Fibroblast of lung (primary cell): ENCODE results near the gene TBATA. TPM values are rescaled to one million over a fixed set of nuclear protein-coding genes. Genes with fewer than 3 reads are reported as not detected.

Source experiments
- DNase-seq, 2 donors: peaks; one replicate each; pipeline versions ENCODE4 v3.0.0 to v3.0.0-alpha.2; 2010; ENCODE audit warnings: low read depth in 2 of 2
- H2AFZ ChIP-seq: 2 replicates; pipeline ENCODE4 v1.5.1; 2012; ENCODE audit warnings: low read length, control low read depth, inconsistent platforms
- H3K27ac ChIP-seq: 2 replicates; pipeline ENCODE4 v1.5.1; 2011; ENCODE audit warnings: low read length, control low read depth; ENCODE audit not compliant: insufficient read depth
- H3K27me3 ChIP-seq: 2 replicates; pipeline ENCODE4 v1.5.1; 2011; ENCODE audit warnings: mild to moderate bottlenecking, low read length; ENCODE audit not compliant: control insufficient read depth, insufficient read depth
- H3K36me3 ChIP-seq: 2 replicates; pipeline ENCODE4 v1.5.1; 2011; ENCODE audit warnings: low read length; ENCODE audit not compliant: control insufficient read depth, insufficient read depth
- H3K4me1 ChIP-seq: 2 replicates; pipeline ENCODE4 v1.5.1; 2011; ENCODE audit warnings: low read length; ENCODE audit not compliant: control insufficient read depth, insufficient read depth; ENCODE audit errors: extremely low read depth
- H3K4me2 ChIP-seq: 2 replicates; pipeline ENCODE4 v1.5.1; 2011; ENCODE audit warnings: low read length, control low read depth; ENCODE audit not compliant: insufficient read depth; ENCODE audit errors: extremely low read depth
- H3K4me3 ChIP-seq, 4 experiments: fragments of 200-600 bp in 1 of 4; sonication (generic) in 1 of 4; replicated peaks in 1 of 4; 2 replicates each; pipeline ENCODE4 v1.5.1; 2011 to 2016; ENCODE audit warnings: low read length in 4 of 4, low read depth in 3 of 4, mild to moderate bottlenecking in 3 of 4, control low read depth in 2 of 4, inconsistent platforms in 1 of 4, mixed read lengths in 1 of 4; ENCODE audit not compliant: insufficient read depth in 1 of 4; ENCODE audit errors: control extremely low read depth in 1 of 4
- H3K79me2 ChIP-seq: 2 replicates; pipeline ENCODE4 v1.5.1; 2012; ENCODE audit warnings: mild to moderate bottlenecking, low read length, inconsistent platforms; ENCODE audit not compliant: control insufficient read depth, insufficient read depth
- H3K9ac ChIP-seq: 2 replicates; pipeline ENCODE4 v1.5.1; 2011; ENCODE audit warnings: mild to moderate bottlenecking, low read length, control low read depth; ENCODE audit not compliant: insufficient read depth
- H3K9me3 ChIP-seq: 2 replicates; pipeline ENCODE4 v1.5.1; 2012; ENCODE audit warnings: low read depth, low read length; ENCODE audit not compliant: control insufficient read depth, insufficient read depth
- H4K20me1 ChIP-seq: 2 replicates; pipeline ENCODE4 v1.5.1; 2011; ENCODE audit warnings: low read length; ENCODE audit not compliant: control insufficient read depth, insufficient read depth; ENCODE audit errors: extremely low read depth
- CTCF ChIP-seq, 2 donors: IDR thresholded peaks in 1 of 2; conservative IDR thresholded peaks in 1 of 2; 1 replicate in 1 of 2; 2 replicates in 1 of 2; pipeline ENCODE4 v1.5.1; 2011 to 2012; ENCODE audit warnings: low read length in 2 of 2, control low read depth in 1 of 2, inconsistent platforms in 1 of 2, low read depth in 1 of 2, mild to moderate bottlenecking in 1 of 2
- EZH2 ChIP-seq: IDR thresholded peaks from 2 replicates; pipeline ENCODE4 v1.5.1; 2012; ENCODE audit warnings: low read length, control low read depth, mild to moderate bottlenecking; ENCODE audit errors: missing control alignments
- polyA plus RNA-seq, 2 donors: library from polyadenylated mRNA; depleted of rRNA in 1 of 2; stranded (reverse) in 1 of 2; unstranded in 1 of 2; fragments of >200 nt; gene quantifications; 2 replicates each; pipeline ENCODE4 v1.2.1, GENCODE V29; 2011 to 2012; ENCODE audit warnings: missing spikeins in 1 of 2
- total RNA-seq: library from RNA; depleted of rRNA; stranded (reverse); fragments of >200 nt; gene quantifications from 2 replicates; pipeline ENCODE4 v1.2.1, GENCODE V29; 2014

The TBATA gene
- total and polyA plus RNA-seq, 2 donors (not counting 1 experiment from before 2014, with no cell fraction given), result not detected

DNA sequence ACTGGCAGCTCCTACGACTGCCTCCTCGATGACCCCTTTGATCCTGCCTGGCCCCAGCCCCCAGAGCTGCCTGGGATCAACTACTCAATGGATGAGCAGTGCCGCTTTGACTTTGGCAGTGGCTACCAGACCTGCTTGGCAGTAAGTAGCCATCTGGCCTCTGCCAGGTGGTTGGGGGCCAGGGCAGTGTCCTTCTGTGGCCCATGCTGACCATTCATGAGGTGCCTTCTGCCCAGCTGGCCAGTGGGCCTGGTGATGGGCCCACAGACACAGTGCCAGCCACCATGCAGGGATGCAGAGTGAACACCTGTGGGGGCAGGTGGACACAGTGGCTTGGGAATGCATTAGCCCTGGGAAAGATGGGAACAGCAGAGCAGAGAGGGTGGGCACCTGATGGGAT lies 50.0 kb downstream of the TBATA start:
- Histone ChIP-seq H3K9me3 (no peaks in the 10 kb centered on the region), H3K36me3 (no peaks in the 10 kb centered on the region), H3K4me1 (no peaks in the 10 kb centered on the region), H3K4me3 (no peak overlapping the region), H3K79me2 (no peaks in the 10 kb centered on the region), H2AFZ (no peak overlapping the region), H4K20me1 (no peaks in the 10 kb centered on the region), H3K4me2 (no peak overlapping the region), H3K9ac (no peak overlapping the region), H3K27ac (no peak overlapping the region), H3K27me3 (no peaks in the 10 kb centered on the region)
- DNase-seq, result no peak
- TF ChIP-seq CTCF (conservative IDR thresholded peaks at IDR 0.05 in 1 of 2, IDR thresholded peaks at IDR 0.05 in 1 of 2; ENCODE audit: low read depth in 1 of 2, low read length in 2 of 2) (no peak), EZH2 (no peak)

GRCh38 chr10:70733051-70733450 lies 52.1 kb downstream of the TBATA start:
- no peak for DNase-seq
- Histone ChIP-seq H2AFZ (no peak overlapping the region), H3K27me3 (no peaks in the 10 kb centered on the region)

DNA sequence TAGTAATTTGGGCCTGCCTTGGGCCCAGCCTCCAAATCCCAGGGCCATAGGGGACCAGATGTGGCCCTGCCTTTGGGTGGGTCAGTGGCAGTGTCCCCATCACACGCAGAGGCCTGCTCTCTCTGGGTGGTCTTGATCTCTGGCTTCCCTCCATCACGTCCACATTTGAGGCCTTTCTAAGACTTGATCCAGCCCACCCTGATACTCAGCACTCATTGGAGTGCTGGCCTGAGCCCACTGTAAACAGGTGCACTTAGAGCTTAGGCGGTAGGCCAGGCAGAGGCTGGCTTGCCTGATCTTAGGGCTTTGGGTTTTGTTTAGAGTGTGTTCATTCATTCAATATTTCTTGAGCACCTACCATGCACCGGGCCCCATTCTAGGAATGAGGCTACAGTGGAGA lies 52.6 kb downstream of the TBATA start:
- Histone ChIP-seq H3K4me3 (no peak overlapping the region), H3K27me3 (no peaks in the 10 kb centered on the region), H2AFZ (no peak overlapping the region), H3K36me3 (no peaks in the 10 kb centered on the region), H3K4me1 (no peaks in the 10 kb centered on the region), H3K4me2 (no peak overlapping the region), H4K20me1 (no peaks in the 10 kb centered on the region), H3K9me3 (no peaks in the 10 kb centered on the region), H3K27ac (no peak overlapping the region), H3K9ac (no peak overlapping the region), H3K79me2 (no peaks in the 10 kb centered on the region)
- DNase-seq, result no peak
- no peak for TF ChIP-seq CTCF (conservative IDR thresholded peaks at IDR 0.05 in 1 of 2, IDR thresholded peaks at IDR 0.05 in 1 of 2; ENCODE audit: low read depth in 1 of 2, low read length in 2 of 2)
- TF ChIP-seq EZH2, result no peak

More at GRCh38 chr10:70733051-70733450, 52.1 kb downstream of the TBATA start:
- Histone ChIP-seq H3K4me3 (no peak overlapping the region), H3K36me3 (no peaks in the 10 kb centered on the region), H4K20me1 (no peaks in the 10 kb centered on the region), H3K4me1 (no peaks in the 10 kb centered on the region), H3K79me2 (no peaks in the 10 kb centered on the region), H3K4me2 (no peak overlapping the region), H3K27ac (no peak overlapping the region), H3K9me3 (no peaks in the 10 kb centered on the region), H3K9ac (no peak overlapping the region)
- no peak for TF ChIP-seq EZH2
- no peak for TF ChIP-seq CTCF (conservative IDR thresholded peaks at IDR 0.05 in 1 of 2, IDR thresholded peaks at IDR 0.05 in 1 of 2; ENCODE audit: low read depth in 1 of 2, low read length in 2 of 2)
